ENCODE measurements around the gene MAD1L1. TPM values are rescaled to one million over a fixed set of nuclear protein-coding genes. Genes with fewer than 3 reads are reported as not detected.

Gene MAD1L1
- polyA plus RNA-seq, 1 experiment: 32.0 TPM

GRCh38 chr7:2105917-2106316, 126.8 kb downstream of the MAD1L1 start:
- H3K4me3 ChIP-seq (ENCODE audit: low read depth, low read length): no peak overlapping the region
- DNase-seq (ENCODE audit: low read depth): no peak
- TF ChIP-seq CTCF (IDR thresholded peaks at IDR 0.05; ENCODE audit: insufficient read depth, low read depth, low read length): no peak
- H3K36me3 ChIP-seq (ENCODE audit: control insufficient read depth, insufficient read depth, low read length): no peaks in the 10 kb centered on the region
- H3K27me3 ChIP-seq (ENCODE audit: control insufficient read depth, insufficient read depth, low read length): no peaks in the 10 kb centered on the region
- ChIA-PET CTCF (interaction anchor here (2.4 kb wide), 1 partner anchor 19 kb away, joined by 8 read pairs; no protein-coding TSS in a partner anchor), POLR2A (no interaction called here)

DNA sequence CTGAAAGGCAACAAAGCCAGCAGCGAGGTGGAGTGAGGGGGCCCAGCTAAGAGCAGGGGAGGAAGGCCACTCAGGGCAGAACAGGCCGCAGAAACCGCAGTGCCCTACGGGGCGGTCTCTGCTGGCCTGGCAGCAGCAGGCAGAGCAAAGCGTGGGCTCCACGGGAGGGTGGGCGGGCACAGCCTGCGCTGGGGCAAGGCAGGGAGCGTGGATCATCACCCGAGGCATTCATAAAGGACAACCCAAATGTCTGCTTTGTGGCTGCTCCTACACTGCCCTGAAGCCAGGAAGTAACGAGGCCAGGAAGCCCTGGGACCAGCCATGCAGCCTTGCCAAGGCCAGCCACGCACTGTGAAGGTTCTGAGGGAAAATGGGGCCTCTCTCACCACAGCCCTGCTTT, 127.5 kb downstream of the MAD1L1 start:
- no peaks in the 10 kb centered on the region for H3K36me3 ChIP-seq (ENCODE audit: control insufficient read depth, insufficient read depth, low read length)
- ChIA-PET POLR2A (no interaction called here), CTCF (interaction anchor here (0.9 to 2.4 kb wide), 6 partner anchors 8 to 104 kb away, joined by 3 to 8 read pairs (median 5); no protein-coding TSS in a partner anchor)
- no peak for DNase-seq (ENCODE audit: low read depth)
- H3K27me3 ChIP-seq (ENCODE audit: control insufficient read depth, insufficient read depth, low read length): no peaks in the 10 kb centered on the region
- TF ChIP-seq CTCF (IDR thresholded peaks at IDR 0.05; ENCODE audit: insufficient read depth, low read depth, low read length): no peak
- H3K4me3 ChIP-seq (ENCODE audit: low read depth, low read length): no peak overlapping the region

- POLR2A ChIA-PET: no interaction called here
Observed at GRCh38 chr7:2104716-2105115, 128.0 kb downstream of the MAD1L1 start.

DNA sequence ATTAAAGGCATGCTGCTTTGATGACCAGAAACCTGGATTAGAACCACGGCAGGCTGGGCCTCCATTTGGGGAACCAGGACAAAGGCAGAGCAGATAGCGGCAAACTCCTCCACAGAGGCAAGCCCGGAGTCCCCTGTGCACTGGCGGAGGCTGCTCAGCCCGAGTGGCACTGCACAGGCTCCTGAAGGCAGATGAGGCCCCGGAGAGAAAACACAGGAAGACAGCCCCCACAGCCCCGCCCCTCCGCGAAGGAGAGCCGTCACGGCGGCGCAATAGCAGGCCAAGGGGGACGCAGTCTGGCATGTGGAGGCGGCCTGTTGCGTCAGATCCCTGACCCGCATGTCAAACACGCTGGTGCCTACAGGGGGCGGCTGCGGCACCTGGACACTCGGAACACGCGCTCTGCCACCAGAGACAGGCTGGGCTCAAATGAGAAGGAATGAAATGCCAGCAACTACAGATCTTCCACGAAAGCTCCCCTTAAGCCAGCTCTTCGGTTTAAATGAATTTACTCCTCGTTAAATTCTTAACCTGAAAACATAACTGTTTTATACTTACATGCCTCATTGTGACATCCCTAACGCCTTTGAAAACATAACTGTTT, 128.5 kb downstream of the MAD1L1 start:
- Histone ChIP-seq H3K4me3 (ENCODE audit: low read depth, low read length) (no peak overlapping the region), H3K36me3 (ENCODE audit: control insufficient read depth, insufficient read depth, low read length) (no peaks in the 10 kb centered on the region), H3K27me3 (ENCODE audit: control insufficient read depth, insufficient read depth, low read length) (no peaks in the 10 kb centered on the region)
- TF ChIP-seq CTCF (IDR thresholded peaks at IDR 0.05; ENCODE audit: insufficient read depth, low read depth, low read length): peak; percentile 83
- DNase-seq (ENCODE audit: low read depth): no peak
- CTCF ChIA-PET: interaction anchor here (0.6 to 2.4 kb wide), 12 partner anchors 9 to 556 kb away, joined by 3 to 8 read pairs (median 3); no protein-coding TSS in a partner anchor
- POLR2A ChIA-PET: no interaction called here

More at GRCh38 chr7:2104716-2105115, 128.0 kb downstream of the MAD1L1 start:
- Histone ChIP-seq H3K27me3 (ENCODE audit: control insufficient read depth, insufficient read depth, low read length) (no peaks in the 10 kb centered on the region), H3K36me3 (ENCODE audit: control insufficient read depth, insufficient read depth, low read length) (no peaks in the 10 kb centered on the region), H3K4me3 (ENCODE audit: low read depth, low read length) (no peak overlapping the region)
- TF ChIP-seq CTCF (IDR thresholded peaks at IDR 0.05; ENCODE audit: insufficient read depth, low read depth, low read length): no peak
- DNase-seq (ENCODE audit: low read depth): no peak
- CTCF ChIA-PET: interaction anchor here (0.6 to 2.4 kb wide), 10 partner anchors 8 to 243 kb away, joined by 3 to 8 read pairs (median 4); no protein-coding TSS in a partner anchor

DNA sequence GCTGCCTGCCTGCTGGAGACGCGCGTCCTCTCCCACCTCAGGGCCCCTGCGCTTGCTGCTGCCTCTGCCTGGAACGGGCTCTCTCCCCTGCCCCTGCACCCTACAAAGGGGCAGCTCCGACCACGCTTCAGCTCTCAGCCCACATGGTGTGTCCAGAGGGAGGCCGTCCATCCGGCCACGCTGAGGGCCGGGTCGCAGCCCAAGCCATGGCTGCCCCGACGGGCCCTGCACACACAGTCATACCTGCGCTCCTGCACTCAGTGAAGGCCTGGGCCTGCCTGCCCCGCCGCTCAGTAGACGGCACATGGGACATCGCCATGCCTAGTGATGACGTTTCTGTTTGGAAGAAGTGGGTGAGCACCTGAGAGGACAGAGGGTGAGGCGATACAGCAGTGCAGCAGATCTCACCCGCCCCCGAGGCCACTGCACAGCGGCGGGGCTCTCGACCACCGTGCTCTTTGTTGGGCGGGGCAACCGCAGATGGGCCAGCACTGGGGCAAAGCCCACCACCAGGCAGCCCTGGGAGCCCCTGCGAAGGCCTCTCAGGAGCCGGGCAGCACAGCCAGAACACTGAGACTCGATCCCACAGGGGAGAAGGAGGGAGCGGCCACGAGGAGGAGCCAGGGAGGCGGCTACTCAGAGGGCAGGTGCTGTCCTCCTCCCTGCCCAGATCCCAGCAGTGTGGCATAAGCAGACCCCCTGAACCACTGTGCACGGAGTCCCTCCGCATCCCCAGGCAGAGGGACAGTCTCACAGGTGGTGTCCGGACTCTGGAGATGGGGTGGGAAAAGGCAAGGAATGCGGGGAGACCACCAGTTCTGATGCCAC, 129.5 kb downstream of the MAD1L1 start:
- Histone ChIP-seq H3K27me3 (ENCODE audit: control insufficient read depth, insufficient read depth, low read length) (no peaks in the 10 kb centered on the region), H3K36me3 (ENCODE audit: control insufficient read depth, insufficient read depth, low read length) (no peaks in the 10 kb centered on the region), H3K4me3 (ENCODE audit: low read depth, low read length) (no peak overlapping the region)
- TF ChIP-seq CTCF (IDR thresholded peaks at IDR 0.05; ENCODE audit: insufficient read depth, low read depth, low read length): peak; percentile 14; the same call in 1 of the 2 replicates
- CTCF ChIA-PET: interaction anchor here (0.8 to 2.4 kb wide), 5 partner anchors 17 to 555 kb away, joined by 3 to 8 read pairs (median 5); no protein-coding TSS in a partner anchor
- POLR2A ChIA-PET: no interaction called here
- no peak for DNase-seq (ENCODE audit: low read depth)
